CD4-positive, alpha-beta T cell treated with Interleukin-10 for 1 hour (primary cell): ENCODE results near the gene YKT6.
"Not testable (repeated sequence)": the region's sequence is repeated elsewhere in the genome, so short reads cannot be mapped to it uniquely, and the experiment has no call there.

Source experiments
- DNase-seq: peaks from one replicate; pipeline ENCODE4 v3.0.0-alpha.2; 2020

The YKT6 gene

GRCh38 chr7:44194562-44195145, 6.1 kb upstream of the YKT6 start:
- no peak for DNase-seq

DNA sequence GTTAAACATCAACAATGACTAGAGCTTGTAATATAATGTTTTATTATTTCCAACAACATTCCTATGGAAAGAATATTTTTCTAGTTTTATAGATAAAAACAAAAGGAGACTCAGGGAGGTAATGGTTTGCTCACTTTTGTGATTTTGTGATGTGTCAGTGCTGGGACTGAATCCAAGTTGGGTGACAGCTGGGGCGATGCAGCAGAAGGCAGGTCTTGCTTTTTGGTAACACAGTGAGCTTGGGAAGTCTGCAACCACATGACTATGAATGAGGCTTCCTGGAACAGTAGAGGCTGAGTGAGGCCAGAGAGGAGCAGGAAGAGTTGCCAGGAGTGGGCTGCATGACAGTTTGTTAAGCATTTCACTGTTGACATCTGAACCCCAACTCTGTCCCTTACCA, 4.9 kb upstream of the YKT6 start:
- no peak for DNase-seq

DNA sequence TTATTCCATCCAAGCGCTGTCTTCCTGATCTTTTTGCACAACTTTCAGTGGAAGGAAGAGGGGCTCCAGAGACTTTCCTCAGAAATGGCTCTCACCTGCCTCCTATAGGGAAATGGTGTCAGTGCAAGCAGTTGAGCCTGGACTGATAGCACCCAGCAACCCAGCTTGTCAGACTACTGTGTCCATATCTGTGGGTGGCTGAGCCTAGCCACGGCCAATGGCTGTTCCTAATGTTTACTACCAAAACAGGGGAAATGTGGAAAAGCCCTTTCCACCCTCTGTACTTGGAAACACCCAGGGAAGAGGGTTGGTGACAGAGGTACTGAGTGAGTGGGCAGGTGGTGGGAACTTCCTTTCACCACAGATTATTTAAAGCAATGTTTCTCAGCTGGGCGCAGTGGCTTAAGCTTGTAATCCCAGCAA, 4.3 kb upstream of the YKT6 start:
- DNase-seq = peak; percentile 39

DNA sequence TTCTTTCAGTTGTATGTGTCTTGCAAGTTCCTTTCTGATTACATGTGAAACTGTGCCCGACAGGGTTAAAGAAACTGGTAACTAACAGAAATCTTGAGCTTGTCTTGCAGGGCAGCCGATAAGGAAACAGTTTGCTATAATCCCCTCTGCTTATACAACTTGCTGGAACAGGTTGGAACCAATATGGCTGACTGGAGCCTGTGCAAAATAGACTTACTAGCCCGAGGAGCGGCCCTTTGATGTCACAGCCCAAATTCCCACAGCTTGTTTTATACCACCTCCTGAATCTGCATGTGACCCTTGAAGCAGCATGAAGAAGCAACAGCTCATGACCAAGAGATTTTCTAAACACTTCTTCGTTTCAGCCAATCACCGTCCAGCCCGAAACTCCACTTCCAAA, 3.3 kb upstream of the YKT6 start:
- DNase-seq = no peak

- DNase-seq = not testable (repeated sequence)
Observed at GRCh38 chr7:44200163-44200562, 615 bp upstream of the YKT6 start.

GRCh38 chr7:44201813-44202212, 1.0 kb downstream of the YKT6 start:
- no peak for DNase-seq

DNA sequence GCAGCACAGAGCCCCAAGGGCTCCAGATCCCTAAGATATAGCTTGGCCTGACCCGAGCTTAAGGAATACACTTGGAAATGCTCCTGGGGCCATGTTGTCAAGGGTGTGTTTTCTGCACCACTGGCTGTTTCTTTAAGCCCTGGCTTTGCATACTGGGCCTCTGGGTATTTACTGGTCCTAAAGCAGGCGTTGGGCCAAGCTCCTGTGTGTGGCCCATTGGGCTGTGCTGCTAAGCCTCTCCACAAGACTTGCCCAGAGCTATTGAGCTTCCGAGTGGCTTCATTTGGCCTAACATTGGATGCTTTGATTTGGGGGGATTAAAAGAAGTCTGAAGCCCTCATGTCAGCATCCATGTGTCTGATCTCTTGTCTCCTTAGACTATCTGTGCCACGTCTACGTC, 5.2 kb downstream of the YKT6 start:
- DNase-seq = no peak

DNA sequence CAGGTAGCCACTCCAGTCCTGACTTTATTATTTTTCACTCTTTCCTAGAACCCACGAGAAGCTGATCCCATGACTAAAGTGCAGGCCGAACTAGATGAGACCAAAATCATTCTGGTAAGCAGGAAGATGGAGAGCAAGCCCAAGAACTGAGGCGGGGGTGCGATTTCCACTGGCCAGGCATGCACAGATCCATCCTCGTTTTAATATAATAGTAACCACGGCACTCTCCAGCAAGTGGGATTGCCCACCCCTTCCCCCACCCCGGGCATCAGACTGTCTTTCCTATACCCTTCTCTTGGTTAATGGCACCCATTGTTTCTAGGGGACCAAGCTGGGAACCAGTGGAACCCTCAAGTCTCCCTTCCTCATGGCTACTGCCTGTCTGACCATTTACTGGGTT, 7.3 kb downstream of the YKT6 start:
- DNase-seq = no peak

GRCh38 chr7:44210107-44210506, 9.3 kb downstream of the YKT6 start:
- no peak for DNase-seq

DNA sequence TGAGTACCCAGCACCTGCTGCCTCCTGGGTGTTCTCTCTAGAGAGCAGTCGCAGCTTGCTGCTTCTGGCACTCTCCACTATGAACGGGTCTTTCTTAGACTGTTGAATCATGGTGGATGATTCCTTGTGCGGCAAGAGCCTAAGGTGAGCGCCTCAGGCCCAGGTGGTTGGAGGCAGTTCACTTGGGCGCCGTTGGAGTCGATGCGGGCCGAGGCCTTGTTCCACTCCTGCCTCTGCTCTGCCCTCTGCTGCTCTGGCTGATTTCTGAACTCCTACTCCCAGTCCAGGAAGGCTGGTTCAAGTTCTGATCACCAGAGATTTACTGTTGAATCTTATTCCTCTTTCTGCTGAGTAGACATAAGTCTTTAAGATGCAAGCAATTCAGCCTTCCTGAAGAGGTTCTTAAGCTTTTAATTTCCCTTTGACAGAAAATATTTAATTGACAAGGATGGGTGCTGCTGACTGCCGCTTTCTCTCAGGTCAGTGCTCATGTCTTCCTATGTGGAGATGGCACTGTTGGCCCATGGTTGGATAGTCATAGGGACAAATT, 10.4 kb downstream of the YKT6 start:
- no peak for DNase-seq

DNA sequence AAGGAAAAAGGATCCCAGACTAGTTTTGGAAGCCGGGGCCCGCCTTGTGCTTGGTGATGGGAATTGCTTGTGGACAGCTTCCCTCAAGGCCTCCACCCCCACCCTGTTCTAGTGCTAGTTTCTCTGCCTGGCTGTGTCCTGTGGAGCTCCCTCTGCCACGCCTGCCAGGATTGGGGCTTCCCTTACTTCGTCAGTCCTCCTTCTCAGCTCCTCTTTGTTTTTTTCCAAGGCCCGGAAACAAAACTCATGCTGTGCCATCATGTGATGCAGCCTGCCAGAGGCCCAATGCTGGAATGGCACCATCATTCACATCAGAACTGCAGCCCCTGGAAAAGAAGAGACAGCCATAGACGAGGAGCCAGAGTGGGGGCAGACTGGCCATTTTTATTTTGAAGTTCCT, 11.2 kb downstream of the YKT6 start:
- DNase-seq = no peak

DNA sequence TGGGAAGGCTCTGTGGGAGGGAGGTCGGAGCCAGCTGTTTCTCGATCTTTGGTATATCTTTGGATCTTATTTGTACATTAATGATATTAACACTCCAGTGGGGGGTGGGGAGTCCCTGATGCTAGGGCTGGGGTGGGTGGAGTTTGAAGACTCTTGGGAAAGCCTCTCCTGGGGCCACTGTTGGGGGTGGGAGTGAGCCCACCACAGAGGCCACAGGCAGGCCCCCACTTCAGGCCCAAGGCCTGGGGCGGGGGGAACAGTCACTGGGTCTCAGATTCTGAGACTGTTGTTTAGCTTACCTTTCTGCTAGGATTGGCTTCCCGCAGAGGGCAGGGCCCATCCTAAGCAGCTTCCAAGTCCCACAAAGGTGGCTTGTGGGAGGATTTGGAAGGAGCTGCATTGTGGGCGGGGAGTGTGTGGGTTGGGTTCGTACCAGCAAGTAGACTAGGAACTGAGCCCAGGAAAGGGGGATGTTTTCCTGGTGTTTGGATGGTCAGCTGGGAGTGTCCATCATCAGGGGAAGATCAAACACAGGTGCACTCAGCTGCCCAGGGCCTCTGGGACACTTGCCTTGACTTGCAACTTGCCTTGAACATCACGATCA, 11.9 kb downstream of the YKT6 start:
- DNase-seq = no peak

GRCh38 chr7:44213206-44213876, 12.6 kb downstream of the YKT6 start:
- no peak for DNase-seq

GRCh38 chr7:44213877-44214388, 13.2 kb downstream of the YKT6 start:
- no peak for DNase-seq

- no peak for DNase-seq
Observed at GRCh38 chr7:44215531-44215930, 14.8 kb downstream of the YKT6 start.

DNA sequence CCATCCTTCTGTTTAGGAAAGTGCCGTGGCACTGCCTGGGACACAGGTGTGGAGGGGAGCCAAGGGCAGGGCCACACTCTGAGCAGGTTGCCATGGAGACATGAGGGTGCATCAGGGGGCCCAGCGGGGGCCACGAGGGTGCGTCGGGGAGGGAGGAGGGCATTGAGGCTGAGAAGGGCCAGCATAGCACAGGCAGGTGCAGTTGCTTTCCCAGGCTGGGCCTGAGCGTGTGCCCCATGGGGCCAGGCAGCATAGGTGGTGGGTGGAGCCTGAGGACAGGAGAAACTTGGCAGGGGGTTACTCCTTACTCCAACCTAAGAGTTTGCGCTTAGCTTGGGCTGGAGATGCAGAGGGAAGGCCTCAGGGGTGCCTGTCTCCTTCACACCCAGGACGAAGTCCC, 15.2 kb downstream of the YKT6 start:
- DNase-seq = no peak

- no peak for DNase-seq
Observed at GRCh38 chr7:44216521-44217222, 15.9 kb downstream of the YKT6 start.

DNA sequence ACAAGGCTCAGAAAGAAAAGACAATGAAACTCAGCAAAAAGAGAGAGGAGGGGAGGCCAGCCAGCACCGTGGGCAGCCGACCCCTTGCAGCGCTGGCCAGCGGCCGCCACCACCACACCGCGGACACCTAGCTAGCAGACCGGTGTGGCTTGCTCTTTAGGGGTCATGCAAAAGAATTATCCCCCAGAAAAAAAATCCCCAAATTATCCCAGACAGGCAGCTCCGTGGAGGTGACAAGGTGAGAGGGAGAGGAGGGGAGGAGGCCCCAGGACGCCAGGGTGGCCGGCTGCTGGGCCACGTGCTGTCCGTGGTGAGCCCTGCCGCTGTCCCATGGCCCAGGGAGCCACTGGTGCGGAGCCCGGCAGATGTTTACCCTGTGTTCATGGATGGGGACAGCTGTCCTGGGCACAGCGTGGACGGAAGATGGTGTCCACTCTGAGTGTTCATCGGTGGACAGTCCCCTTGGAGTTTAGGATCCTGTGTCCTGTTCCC, 16.5 kb downstream of the YKT6 start:
- DNase-seq = no peak

DNA sequence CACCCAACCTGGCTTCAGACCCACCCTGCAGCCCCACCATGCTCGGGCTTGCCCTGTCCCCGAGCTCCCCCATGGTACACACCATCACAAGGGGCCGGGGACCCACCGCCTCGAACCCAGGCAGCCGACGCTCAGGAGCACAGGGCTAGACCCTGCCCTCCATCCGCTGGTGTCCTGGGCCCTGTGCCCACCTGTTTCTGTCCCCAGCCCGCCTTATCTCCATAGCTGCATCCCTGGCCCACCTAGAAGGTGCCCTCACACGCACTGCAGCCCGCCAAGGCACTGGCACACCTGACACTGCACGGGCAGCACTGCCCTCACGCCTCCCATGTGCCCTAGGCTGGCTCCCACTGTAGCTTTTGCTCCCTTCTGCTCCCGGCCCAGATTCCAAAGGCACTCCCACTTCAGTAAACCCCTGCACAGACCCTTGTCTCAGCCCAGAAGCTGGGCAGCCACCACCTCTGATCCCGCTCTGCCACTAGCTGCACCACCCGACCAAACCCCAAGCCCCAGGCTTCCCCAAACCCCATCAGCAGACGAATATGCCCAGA, 17.1 kb downstream of the YKT6 start:
- no peak for DNase-seq

- DNase-seq = no peak
Observed at GRCh38 chr7:44218418-44219201, 17.8 kb downstream of the YKT6 start.

DNA sequence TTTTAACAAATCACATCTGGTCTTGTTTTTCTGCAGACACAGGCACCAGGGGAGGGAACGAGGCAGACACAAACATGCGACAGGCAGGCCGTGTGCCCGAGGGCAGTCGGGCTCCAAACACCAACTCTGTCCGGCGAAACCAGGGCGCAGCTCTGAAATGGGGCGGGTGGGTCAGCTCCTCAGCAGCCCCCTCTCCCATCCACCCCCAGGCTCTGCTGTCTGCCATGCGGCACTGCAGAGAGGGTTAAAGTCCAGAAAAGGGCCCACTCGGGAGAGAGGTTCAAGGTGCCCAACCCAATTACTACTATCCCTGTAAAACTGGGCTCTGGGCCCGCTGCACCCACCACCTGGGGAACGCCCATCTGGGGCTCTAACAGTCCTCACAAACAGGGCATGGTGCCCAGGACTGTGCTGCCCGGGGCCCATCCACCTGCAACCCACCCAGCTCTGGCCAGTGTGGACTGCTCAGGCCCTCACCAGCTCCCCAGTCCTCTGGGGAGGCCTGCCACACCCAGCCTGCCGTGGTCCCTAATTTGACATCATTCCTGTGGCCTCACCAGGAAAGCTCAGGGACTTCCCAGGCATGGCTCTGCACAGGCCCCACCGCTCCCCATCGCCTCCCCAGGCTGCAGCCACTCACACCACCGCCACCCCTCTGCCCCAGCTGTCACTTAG, 18.7 kb downstream of the YKT6 start:
- no peak for DNase-seq

DNA sequence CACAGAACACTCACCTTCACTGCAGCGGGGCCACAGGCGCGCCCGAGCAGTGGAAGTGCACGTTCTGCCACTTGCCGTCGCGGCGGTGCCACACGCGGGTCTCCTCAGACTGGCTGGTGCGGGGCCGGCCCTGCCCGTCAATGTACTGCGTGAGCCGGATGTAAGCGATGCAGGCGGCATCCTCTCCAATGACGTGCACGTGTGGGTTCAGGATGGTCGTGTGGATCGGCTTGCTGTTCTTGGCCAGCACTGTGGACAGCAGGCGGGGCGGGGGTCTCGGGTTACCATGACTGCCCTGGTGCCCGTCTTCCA, 19.2 kb downstream of the YKT6 start:
- no peak for DNase-seq
